ENCODE data around the gene HNF1B.

HNF1B gene

DNA sequence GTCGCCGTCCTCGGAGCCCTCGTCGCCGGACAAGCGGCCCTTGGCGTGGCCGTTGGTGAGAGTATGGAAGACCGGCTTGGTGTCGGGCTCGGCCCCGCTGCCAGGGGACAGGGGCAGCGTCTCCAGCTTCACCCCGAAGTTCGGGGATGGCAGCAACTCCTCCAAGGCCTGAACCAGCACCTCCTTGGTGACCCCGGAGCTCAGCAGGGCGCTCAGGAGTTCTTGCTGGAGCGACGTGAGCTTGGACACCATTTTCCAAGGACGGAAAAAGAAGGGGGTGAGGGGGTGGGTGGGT is 279 bp downstream of the HNF1B start:
- no peak for DNase-seq (ENCODE audit: low read depth)
- H3K4me3 ChIP-seq (ENCODE audit: control insufficient read depth, low read depth, low read length), result no peak overlapping the region

DNA sequence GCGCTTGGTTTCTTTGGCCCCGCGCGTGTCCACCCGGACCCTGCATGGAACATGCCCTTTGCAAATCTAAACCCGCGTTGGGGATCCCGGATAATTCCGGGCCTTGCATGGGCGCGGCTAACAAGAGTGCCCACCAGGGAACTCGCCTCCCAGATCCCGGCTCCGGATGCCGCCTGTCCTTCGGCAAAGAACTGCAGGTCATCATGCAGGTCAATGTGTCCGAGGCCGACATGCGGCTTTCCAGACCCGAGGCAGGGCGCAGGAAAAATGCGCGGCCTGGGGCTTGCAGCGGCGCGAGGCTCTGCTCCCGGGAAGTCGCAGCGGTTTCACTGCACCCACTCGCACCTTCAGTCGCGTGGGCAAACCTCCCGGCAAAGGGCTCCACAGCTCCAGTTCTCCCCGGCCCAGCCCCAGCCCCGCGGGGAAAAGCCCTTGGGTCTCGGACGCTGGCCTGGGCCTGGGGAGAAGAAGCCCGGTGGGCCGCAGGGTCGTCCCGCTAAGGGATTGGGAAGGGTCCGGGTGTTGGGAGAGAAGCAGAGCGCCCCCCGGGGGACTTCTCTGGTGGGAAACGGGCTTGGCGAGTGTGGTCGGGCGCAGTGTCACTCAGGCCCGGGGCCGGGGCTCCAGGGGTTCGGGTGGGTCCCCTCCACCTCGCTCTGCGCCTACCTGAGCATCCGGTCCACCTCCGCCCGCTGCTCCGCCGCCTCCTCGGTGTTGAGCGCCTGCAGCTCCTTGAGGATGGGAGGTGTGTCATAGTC is 805 bp downstream of the HNF1B start:
- no peak overlapping the region for H3K4me3 ChIP-seq (ENCODE audit: control insufficient read depth, low read depth, low read length)
- TF ChIP-seq, protein P1, sequence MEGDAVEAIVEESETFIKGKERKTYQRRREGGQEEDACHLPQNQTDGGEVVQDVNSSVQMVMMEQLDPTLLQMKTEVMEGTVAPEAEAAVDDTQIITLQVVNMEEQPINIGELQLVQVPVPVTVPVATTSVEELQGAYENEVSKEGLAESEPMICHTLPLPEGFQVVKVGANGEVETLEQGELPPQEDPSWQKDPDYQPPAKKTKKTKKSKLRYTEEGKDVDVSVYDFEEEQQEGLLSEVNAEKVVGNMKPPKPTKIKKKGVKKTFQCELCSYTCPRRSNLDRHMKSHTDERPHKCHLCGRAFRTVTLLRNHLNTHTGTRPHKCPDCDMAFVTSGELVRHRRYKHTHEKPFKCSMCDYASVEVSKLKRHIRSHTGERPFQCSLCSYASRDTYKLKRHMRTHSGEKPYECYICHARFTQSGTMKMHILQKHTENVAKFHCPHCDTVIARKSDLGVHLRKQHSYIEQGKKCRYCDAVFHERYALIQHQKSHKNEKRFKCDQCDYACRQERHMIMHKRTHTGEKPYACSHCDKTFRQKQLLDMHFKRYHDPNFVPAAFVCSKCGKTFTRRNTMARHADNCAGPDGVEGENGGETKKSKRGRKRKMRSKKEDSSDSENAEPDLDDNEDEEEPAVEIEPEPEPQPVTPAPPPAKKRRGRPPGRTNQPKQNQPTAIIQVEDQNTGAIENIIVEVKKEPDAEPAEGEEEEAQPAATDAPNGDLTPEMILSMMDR (IDR thresholded peaks at IDR 0.05; ENCODE audit: control insufficient read depth, insufficient read depth, low read depth, low read length, missing control alignments), result no peak
- no peak for DNase-seq (ENCODE audit: low read depth)

More for the DNA sequence above, 279 bp downstream of the HNF1B start:
- TF ChIP-seq, protein P1 (IDR thresholded peaks at IDR 0.05; ENCODE audit: control insufficient read depth, insufficient read depth, low read depth, low read length, missing control alignments), result no peak

DNA sequence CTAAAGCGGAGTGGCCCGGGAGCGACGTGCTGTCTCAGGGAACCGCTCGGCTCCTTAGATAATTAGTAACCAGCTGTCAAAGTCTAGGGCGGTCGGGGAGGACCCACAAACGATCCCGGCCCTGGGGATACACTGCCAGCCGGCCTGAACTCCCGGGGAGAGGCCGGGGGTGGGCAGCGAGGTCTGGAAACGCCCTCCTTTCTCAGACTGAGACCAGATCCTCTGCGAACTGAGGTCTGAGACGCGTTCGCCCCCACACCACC is 1.3 kb downstream of the HNF1B start:
- H3K4me3 ChIP-seq (ENCODE audit: control insufficient read depth, low read depth, low read length), result no peak overlapping the region
- DNase-seq (ENCODE audit: low read depth), result no peak
- TF ChIP-seq, protein P1 (IDR thresholded peaks at IDR 0.05; ENCODE audit: control insufficient read depth, insufficient read depth, low read depth, low read length, missing control alignments), result no peak

DNA sequence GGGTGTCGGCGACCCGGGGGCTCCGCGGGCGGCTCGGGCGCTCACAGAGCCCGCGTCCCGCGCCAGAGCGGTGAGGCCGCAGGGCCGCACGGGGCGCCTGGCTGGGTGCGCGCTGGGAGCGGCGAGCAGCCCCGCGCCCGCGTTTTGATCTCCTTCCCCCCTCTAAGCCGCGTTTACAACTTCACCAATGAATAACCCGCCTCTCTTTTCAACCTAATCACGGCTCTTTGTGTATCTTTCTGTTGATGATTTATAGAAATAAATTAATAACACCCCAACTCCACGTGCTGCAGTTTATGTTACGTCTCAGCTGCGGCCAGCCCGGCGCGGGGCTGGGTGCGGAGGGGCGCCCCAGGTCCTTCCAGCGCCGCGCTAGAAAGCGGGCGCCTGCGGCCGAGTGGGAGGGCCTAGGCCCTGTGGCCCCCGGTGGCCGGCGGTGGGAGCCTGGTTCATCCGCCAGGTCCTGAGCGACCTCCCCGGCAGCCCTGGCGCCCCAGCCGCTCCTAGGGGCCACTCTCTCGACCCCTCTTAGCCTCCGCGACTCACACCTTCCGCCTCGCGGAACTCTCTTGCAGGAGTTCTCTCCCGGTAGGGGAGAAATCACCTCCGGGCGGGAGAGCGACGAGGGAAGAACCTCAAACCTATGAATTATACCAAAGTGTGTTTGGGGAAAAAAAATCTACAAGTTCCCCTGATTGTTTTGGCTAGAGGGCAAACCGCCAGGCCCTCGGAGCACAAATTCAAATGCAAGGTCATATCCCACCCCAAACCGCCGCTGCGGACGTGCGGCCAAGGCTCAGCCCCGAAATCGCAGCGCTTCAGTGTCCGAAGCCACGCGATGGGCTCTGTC is 1.9 kb downstream of the HNF1B start:
- DNase-seq (ENCODE audit: low read depth), result no peak
- TF ChIP-seq, protein P1 (IDR thresholded peaks at IDR 0.05; ENCODE audit: control insufficient read depth, insufficient read depth, low read depth, low read length, missing control alignments), result no peak
- no peak overlapping the region for H3K4me3 ChIP-seq (ENCODE audit: control insufficient read depth, low read depth, low read length)

DNA sequence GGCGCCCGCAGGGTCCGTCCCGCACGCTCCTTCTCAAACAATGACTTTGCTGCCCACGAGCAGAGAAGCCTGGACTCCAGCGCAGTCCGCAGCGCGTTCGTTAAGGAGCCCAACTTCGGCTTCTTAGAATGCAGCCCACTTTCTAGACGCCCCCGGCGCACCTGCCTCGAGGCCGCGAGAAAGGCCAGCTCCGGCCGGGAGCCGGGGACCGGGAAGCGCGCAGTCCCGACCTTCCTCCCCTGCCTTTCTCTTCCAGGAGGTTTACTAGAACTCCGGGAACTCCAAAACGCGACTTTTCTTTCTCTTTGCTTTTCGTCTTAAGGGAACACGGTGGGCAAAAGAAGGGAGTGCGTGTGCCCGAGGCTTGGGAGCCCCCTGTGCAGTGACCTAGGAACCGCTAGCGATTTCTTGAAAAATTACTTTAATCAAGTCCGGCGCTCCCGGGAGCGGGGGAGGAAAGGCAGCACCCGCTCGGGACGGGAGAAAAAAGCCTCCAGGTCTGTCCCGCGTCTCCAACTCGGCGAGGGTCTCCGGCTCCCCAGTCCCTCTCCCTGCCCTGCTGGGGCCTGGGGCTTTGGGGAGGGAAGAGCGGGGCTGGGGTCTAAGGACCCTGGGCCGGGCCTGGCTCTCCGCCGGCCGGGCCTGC is 2.6 kb downstream of the HNF1B start:
- DNase-seq (ENCODE audit: low read depth), result no peak
- H3K4me3 ChIP-seq (ENCODE audit: control insufficient read depth, low read depth, low read length), result peak overlapping the region; percentile 20
- TF ChIP-seq, protein P1 (IDR thresholded peaks at IDR 0.05; ENCODE audit: control insufficient read depth, insufficient read depth, low read depth, low read length, missing control alignments), result no peak

DNA sequence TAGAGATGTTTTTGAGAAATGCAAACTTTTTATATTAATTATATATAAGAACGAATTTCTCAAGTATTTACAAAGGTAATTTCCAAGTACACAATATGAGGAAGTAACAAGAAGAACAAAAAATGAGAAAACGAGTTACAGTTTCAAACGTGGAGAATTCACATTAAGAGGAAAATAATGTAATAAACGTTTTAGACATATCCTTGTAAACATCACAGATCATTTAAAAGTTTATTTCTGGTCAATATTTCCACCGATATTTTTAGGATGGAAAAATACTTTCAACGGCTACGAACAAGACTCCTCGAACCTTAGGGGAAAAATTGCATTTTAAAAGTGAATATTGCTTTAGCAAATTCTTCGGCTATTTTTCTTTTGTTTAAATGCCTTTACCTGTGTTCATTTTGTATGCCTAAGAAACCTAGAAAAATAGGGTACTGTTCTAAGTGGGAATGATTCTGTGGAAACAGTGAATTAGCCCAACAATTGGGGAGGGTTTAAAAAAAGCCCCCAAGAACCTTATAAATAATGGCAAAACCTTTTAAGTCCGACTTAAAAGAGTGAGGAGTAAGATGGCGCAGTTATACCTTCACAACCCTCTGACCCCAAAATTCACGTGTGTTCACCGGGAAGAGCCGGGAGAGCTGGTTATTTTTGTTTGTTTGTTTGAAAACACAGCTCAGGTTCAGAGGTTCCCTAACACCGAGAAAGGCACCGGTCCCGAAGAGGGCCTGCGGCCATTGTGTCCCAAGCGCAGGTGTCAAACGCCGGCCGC is 3.3 kb downstream of the HNF1B start:
- no peak for DNase-seq (ENCODE audit: low read depth)
- H3K4me3 ChIP-seq (ENCODE audit: control insufficient read depth, low read depth, low read length), result no peak overlapping the region
- TF ChIP-seq, protein P1 (IDR thresholded peaks at IDR 0.05; ENCODE audit: control insufficient read depth, insufficient read depth, low read depth, low read length, missing control alignments), result no peak
